ENCODE data around the gene CGRRF1.

Gene CGRRF1

GRCh38 chr14:54489731-54490444 lies 19.8 kb upstream of the CGRRF1 start:
- no peak for DNase-seq (ENCODE audit: low spot score)

- DNase-seq (ENCODE audit: low spot score): no peak
These were observed 19.1 kb upstream of the CGRRF1 start for GRCh38 chr14:54490445-54491175.

GRCh38 chr14:54493293-54493692 lies 16.4 kb upstream of the CGRRF1 start:
- DNase-seq (ENCODE audit: low spot score): no peak

GRCh38 chr14:54497224-54497623 lies 12.5 kb upstream of the CGRRF1 start:
- DNase-seq (ENCODE audit: low spot score): no peak

- DNase-seq (ENCODE audit: low spot score): no peak
These were observed 11.6 kb upstream of the CGRRF1 start for GRCh38 chr14:54498095-54498531.

GRCh38 chr14:54498579-54498978 lies 11.1 kb upstream of the CGRRF1 start:
- no peak for DNase-seq (ENCODE audit: low spot score)

- DNase-seq (ENCODE audit: low spot score): no peak
These were observed 9.0 kb upstream of the CGRRF1 start for GRCh38 chr14:54500744-54501143.

DNA sequence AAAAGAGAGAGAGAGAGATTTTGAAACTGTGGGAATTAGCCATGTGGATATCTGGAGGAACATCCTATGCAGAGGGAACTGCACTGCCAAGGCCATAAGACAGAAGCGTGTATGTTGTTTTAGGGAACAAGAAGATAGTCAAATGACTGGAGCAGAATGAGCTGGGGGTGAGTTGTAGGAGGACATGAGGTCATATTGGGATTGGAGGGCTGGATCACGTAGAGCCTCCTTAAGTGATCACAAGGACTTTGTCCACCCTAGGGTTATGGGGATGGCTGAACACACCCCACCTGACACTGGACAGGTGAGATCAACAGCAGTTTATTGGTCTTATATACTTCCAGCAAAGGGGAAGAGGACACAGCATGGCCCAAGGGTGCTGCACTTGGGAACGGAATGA lies 8.2 kb upstream of the CGRRF1 start:
- DNase-seq (ENCODE audit: low spot score): no peak

GRCh38 chr14:54502602-54503001 lies 7.1 kb upstream of the CGRRF1 start:
- no peak for DNase-seq (ENCODE audit: low spot score)

DNA sequence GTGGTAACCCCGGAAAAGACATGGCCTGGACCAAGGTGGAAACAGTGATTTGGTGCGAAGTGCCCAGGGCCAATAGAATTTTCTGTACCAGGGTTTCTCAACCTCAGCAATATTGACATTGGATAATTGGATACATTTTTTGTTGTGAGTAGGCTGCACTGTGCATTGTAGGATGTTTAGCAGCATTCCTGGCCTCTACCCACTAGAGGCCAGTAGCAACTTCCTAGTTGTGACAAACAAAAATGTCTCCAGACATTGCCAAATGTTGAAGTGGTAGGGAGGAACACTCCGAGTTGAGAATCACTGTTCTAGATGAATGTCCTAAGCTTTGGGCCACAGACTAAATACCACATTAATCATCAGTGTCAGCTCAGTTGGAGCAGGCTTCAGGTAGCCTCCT lies 6.2 kb upstream of the CGRRF1 start:
- no peak for DNase-seq (ENCODE audit: low spot score)

DNA sequence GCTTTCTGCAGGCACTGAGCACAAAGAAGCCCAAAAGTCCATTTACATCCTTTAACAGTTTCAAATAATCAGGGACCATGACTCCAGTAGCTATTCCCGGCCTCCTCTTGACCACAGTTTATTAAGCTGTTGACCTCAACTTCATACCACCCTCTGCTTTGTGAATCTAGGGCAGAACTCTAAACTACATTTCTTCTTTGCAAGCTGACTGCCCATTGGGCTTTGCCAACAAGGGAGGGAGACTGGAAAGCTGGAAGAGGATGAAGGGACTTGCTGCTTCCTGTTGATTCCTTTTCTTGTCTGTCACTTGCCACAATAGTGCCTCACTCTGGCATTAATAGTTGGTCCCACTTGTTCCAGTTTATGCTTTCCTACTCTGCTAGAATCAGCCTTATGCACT lies 2.7 kb downstream of the CGRRF1 start:
- DNase-seq (ENCODE audit: low spot score): no peak

GRCh38 chr14:54515670-54516069 lies 6.0 kb downstream of the CGRRF1 start:
- DNase-seq (ENCODE audit: low spot score): no peak

DNA sequence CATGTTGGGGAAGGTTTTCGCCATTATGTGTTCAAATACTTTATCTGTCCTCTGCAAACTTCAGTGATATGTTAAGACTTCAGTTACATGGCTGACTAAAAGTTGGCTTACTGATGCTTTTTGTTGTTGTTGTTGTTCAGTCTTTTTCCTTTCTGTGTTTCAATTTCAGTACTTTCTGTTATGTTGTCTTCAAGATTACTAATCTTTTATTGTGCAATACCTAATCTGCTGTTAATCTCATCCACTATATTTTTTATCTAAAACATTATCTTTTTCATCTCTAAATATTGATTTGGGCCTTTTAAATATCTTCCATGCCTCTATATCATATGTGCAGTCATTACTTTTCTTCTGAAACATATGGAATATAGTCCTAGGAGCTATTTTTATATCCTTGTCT lies 7.0 kb downstream of the CGRRF1 start:
- DNase-seq (ENCODE audit: low spot score): no peak

GRCh38 chr14:54524410-54524809 lies 14.7 kb downstream of the CGRRF1 start:
- DNase-seq (ENCODE audit: low spot score): no peak

DNA sequence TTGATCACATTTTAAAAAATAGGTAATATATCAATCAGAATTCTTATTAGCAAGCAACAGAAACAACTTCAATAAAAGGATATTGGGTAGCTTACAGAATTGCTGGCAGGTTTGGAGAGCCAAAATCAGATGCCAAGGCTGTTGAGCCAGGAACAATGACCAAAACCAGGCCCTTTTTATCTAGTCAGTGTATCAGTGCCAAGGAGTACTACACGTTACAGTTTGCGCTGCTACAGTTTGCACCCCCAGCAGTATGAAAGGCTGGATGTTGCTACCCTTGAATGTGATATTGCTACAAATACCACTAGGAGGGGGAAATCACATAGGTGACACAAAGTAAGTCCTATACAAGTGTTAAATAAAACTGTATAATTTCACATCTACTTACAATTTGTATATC lies 19.3 kb downstream of the CGRRF1 start:
- no peak for DNase-seq (ENCODE audit: low spot score)

DNA sequence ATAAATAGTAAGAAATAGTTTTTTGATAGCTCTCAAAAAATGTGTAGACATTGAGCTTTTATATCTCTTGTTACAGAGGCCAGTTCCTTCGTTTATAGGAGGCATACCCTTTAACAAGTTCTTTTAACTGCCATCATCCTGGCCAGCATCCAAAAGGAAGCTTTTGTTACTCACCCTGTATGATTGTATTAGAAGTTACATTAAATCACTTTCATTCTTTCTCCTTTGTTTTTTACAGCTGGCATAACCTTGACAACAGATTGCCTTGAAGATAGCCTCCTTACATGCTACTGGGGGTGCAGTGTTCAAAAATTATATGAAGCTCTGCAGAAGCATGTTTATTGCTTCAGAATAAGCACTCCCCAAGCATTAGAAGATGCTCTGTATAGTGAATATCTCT lies 20.1 kb downstream of the CGRRF1 start:
- DNase-seq (ENCODE audit: low spot score): no peak

GRCh38 chr14:54532111-54533012 lies 22.7 kb downstream of the CGRRF1 start:
- no peak for DNase-seq (ENCODE audit: low spot score)

GRCh38 chr14:54533100-54533499 lies 23.4 kb downstream of the CGRRF1 start:
- no peak for DNase-seq (ENCODE audit: low spot score)

DNA sequence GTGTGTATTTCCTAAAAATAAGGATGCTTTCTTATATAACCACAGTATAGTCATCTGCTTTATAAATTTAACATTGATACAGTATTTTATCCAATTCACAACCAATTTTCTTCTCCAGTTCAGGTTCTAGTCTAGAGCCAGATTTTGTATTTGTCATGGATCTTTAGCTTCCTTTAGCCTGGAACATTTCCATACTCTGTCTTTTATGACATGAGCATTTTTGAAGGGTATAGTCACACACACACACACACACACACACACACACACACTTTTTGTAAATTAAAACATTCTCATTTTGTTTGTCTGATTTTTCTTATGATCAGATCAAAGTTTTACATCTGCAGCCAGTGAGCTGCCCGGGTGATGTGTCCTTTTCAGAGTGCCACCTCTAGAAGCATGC lies 25.4 kb downstream of the CGRRF1 start:
- no peak for DNase-seq (ENCODE audit: low spot score)

DNA sequence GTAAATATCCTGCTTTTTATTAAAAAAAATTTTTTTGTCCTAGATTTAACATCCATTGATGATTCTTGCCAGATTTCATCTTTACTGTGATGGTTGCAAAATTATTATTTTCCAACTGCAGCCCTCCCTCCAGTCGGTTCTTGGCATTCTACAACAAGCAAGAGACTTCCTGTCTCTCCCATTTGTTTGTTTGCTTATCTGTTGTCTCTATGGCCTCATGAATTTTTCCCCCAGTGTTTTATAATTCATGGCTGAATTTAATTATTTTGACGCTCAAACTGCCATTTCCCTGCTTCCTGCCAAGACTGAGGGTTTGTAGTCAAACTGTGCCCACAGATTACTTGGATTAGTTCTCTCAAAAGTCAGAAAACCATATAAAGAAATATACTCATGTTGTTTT lies 25.9 kb downstream of the CGRRF1 start:
- no peak for DNase-seq (ENCODE audit: low spot score)

- no peak for DNase-seq (ENCODE audit: low spot score)
These were observed 27.9 kb downstream of the CGRRF1 start for GRCh38 chr14:54537651-54538050.

DNA sequence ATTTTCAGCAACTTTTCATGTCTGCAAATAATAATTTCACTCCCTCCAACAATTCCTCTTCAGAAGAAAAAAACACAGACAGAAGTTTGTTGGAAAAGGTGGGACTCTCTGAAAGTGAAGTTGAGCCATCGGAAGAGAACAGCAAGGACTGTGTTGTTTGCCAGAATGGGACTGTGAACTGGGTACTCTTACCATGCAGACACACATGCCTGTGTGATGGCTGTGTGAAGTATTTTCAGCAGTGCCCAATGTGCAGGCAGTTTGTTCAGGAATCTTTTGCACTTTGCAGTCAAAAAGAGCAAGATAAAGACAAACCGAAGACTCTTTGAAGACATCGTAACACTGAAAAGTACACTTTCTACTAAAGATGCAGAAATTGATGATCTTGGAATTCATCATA lies 28.3 kb downstream of the CGRRF1 start:
- DNase-seq (ENCODE audit: low spot score): no peak

- no peak for DNase-seq (ENCODE audit: low spot score)
These were observed 37.9 kb downstream of the CGRRF1 start for GRCh38 chr14:54547583-54547982.

All from COLO829 (cell line).